T47D (cell line): ENCODE measurements around the gene CHST6.
"Not testable (repeated sequence)": the region's sequence is repeated elsewhere in the genome, so short reads cannot be mapped to it uniquely, and the experiment has no call there.

Source experiments
- DNase-seq, 2 experiments: peaks; one replicate each; pipeline versions ENCODE4 v3.0.0 to v3.0.0-alpha.2; 2011 to 2012; ENCODE audit warnings: low read depth in 1 of 2, low spot score in 1 of 2
- JUND ChIP-seq: IDR thresholded peaks from 2 replicates; pipeline ENCODE4 v1.6.1; 2012; ENCODE audit warnings: low read depth
- in situ Hi-C: cut with HindIII; loops from 2 replicates; pipeline ENCODE4 v1.10.0; 2016; ENCODE audit warnings: low sequenced_read_pairs, low pct_unique_long_range_greater_than_20kb

CHST6 gene

GRCh38 chr16:75495076-75495674 is at the start of gene CHST6:
TSS of gene CHST6 (minus strand) at chr16:75495441. CDS start at chr16:75479828, 15,613 bp downstream.
- DNase-seq = no peak
- in situ Hi-C loops = no loop called here
- TF ChIP-seq JUND = no peak

GRCh38 chr16:75542462-75542861 is 47.2 kb upstream of the CHST6 start:
- DNase-seq, in situ Hi-C loops: not testable (repeated sequence)

- in situ Hi-C loops = no loop called here
- no peak for TF ChIP-seq JUND
- no peak for DNase-seq
Measured at GRCh38 chr16:75541236-75541635, 46.0 kb upstream of the CHST6 start.

GRCh38 chr16:75538882-75539565 is 43.8 kb upstream of the CHST6 start:
- in situ Hi-C loops, DNase-seq: not testable (repeated sequence)

GRCh38 chr16:75537776-75538175 is 42.5 kb upstream of the CHST6 start:
- no peak for DNase-seq
- in situ Hi-C loops = no loop called here
- TF ChIP-seq JUND = no peak

- no peak for DNase-seq
- TF ChIP-seq JUND = no peak
- in situ Hi-C loops = no loop called here
Measured at GRCh38 chr16:75535901-75536300, 40.7 kb upstream of the CHST6 start, which contains the start of gene CHST5. TSS of gene CHST5 (minus strand) at chr16:75536108. CDS start at chr16:75530384, 5,724 bp downstream.

- TF ChIP-seq JUND = no peak
- in situ Hi-C loops = no loop called here
- DNase-seq = no peak
Measured at GRCh38 chr16:75535211-75535843, 40.1 kb upstream of the CHST6 start.

- TF ChIP-seq JUND = no peak
- no peak for DNase-seq
- in situ Hi-C loops = no loop called here
Measured at GRCh38 chr16:75534560-75535205, 39.4 kb upstream of the CHST6 start.

- no peak for DNase-seq
- in situ Hi-C loops = no loop called here
- TF ChIP-seq JUND = no peak
Measured at GRCh38 chr16:75532791-75533190, 37.5 kb upstream of the CHST6 start.

- TF ChIP-seq JUND = no peak
- in situ Hi-C loops = no loop called here
- no peak for DNase-seq
Measured at GRCh38 chr16:75532142-75532765, 37.0 kb upstream of the CHST6 start.

- TF ChIP-seq JUND = no peak
- no peak for DNase-seq
- in situ Hi-C loops = no loop called here
Measured at GRCh38 chr16:75529959-75530358, 34.7 kb upstream of the CHST6 start.

- in situ Hi-C loops = no loop called here
- no peak for TF ChIP-seq JUND
- DNase-seq = no peak
Measured at GRCh38 chr16:75529056-75529905, 34.0 kb upstream of the CHST6 start.
